ENCODE measurements around the gene MARK2.

MARK2 gene

DNA sequence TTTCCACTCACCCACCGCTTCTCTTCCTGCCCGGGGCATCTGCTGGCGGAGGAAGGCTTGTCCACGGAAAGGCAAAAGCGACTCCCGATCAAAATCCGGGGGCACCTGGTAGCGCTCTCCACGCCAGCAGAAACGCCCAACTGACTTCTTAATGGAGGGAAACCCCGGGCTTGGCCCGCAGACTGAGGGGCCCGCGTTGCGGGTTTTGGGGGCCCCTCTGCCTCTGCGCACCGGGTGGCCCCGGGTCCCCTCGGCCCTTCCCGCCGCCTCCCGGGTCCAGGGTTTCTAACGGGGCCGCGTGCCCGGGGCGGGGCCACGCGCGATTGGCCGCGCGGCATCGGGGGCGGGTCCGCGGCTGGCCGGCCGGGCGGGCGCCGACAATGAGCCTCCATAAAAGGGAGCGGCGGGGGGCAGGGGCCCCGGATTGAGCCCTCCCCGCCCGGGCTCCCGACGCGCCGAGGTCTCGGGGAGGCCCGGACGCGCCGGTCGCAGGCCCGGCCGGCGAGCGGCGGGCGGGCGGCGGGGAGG is 25.8 kb upstream of the MARK2 start, which contains the start of gene SPINDOC:
SPINDOC (plus strand) TSS at position 422 of the 528 bp plus-strand sequence. CDS start 231 bp downstream, outside the sequence.
- H3K4me2 ChIP-seq (ENCODE audit: low read depth, low read length): peak within 1 kb of the TSS; percentile 89
- H2AFZ ChIP-seq (ENCODE audit: low read length): peak within 1 kb of the TSS; percentile 94
- H3F3A ChIP-seq (ENCODE audit: insufficient read depth, low read length): 0 out of 2 replicates have a peak, but pooled peaks cover 3% of the 10 kb centered on the region
- H3K9ac ChIP-seq (ENCODE audit: low read length): peak within 1 kb of the TSS; percentile 90
- H3K9me2 ChIP-seq (replicated peaks; ENCODE audit: insufficient read depth, low read length): no peaks in the 10 kb centered on the region
- peak within 1 kb of the TSS; percentile 43; the same call in 1 of the 2 replicates for H3K27ac ChIP-seq (ENCODE audit: low read length)
- H3K36me3 ChIP-seq (replicated peaks; ENCODE audit: insufficient read depth, low read length): peaks cover 4% of the 10 kb centered on the region; the same call in 1 of the 2 replicates
- H3K27me3 ChIP-seq (replicated peaks; ENCODE audit: insufficient read depth, low read length): no peaks in the 10 kb centered on the region
- peak; percentile 79 for DNase-seq
- no peaks in the 10 kb centered on the region for H4K20me1 ChIP-seq (ENCODE audit: insufficient read depth, low read length)
- H3K4me3 ChIP-seq (ENCODE audit: low read length): peak within 1 kb of the TSS; percentile 97
- H3K79me2 ChIP-seq (ENCODE audit: low read length): peaks cover 42% of the 10 kb centered on the region
- H3K9me3 ChIP-seq (replicated peaks; ENCODE audit: insufficient read depth, low read length): no peaks in the 10 kb centered on the region
- peaks cover 13% of the 10 kb centered on the region for H3K4me1 ChIP-seq (ENCODE audit: low read length)
- TF ChIP-seq EZH2phosphoT487 (IDR thresholded peaks at IDR 0.05; ENCODE audit: low read length) (no peak), CTCF (IDR thresholded peaks at IDR 0.05; ENCODE audit: low read length) (no peak), EZH2 (optimal IDR thresholded peaks at IDR 0.05; ENCODE audit: low read depth, low read length) (no peak)

GRCh38 chr11:63813563-63814382 is 25.1 kb upstream of the MARK2 start:
- TF ChIP-seq EZH2phosphoT487 (IDR thresholded peaks at IDR 0.05; ENCODE audit: low read length): no peak
- no peak for TF ChIP-seq EZH2 (optimal IDR thresholded peaks at IDR 0.05; ENCODE audit: low read depth, low read length)
- TF ChIP-seq CTCF (IDR thresholded peaks at IDR 0.05; ENCODE audit: low read length): no peak
- H3F3A ChIP-seq (ENCODE audit: insufficient read depth, low read length): 0 out of 2 replicates have a peak, but pooled peaks cover 3% of the 10 kb centered on the region
- no peaks in the 10 kb centered on the region for H3K27me3 ChIP-seq (replicated peaks; ENCODE audit: insufficient read depth, low read length)
- no peaks in the 10 kb centered on the region for H3K9me2 ChIP-seq (replicated peaks; ENCODE audit: insufficient read depth, low read length)
- peak overlapping the region; percentile 43; the same call in 1 of the 2 replicates for H3K27ac ChIP-seq (ENCODE audit: low read length)
- H3K9ac ChIP-seq (ENCODE audit: low read length): peak overlapping the region; percentile 90
- peak; percentile 50 for DNase-seq
- peak overlapping the region; percentile 89 for H3K4me2 ChIP-seq (ENCODE audit: low read depth, low read length)
- peak overlapping the region; percentile 94 for H2AFZ ChIP-seq (ENCODE audit: low read length)
- H3K4me1 ChIP-seq (ENCODE audit: low read length): peaks cover 13% of the 10 kb centered on the region
- H3K36me3 ChIP-seq (replicated peaks; ENCODE audit: insufficient read depth, low read length): peaks cover 6% of the 10 kb centered on the region; the same call in 1 of the 2 replicates
- H3K9me3 ChIP-seq (replicated peaks; ENCODE audit: insufficient read depth, low read length): no peaks in the 10 kb centered on the region
- H3K4me3 ChIP-seq (ENCODE audit: low read length): peak overlapping the region; percentile 97
- peaks cover 42% of the 10 kb centered on the region for H3K79me2 ChIP-seq (ENCODE audit: low read length)
- H4K20me1 ChIP-seq (ENCODE audit: insufficient read depth, low read length): no peaks in the 10 kb centered on the region

DNA sequence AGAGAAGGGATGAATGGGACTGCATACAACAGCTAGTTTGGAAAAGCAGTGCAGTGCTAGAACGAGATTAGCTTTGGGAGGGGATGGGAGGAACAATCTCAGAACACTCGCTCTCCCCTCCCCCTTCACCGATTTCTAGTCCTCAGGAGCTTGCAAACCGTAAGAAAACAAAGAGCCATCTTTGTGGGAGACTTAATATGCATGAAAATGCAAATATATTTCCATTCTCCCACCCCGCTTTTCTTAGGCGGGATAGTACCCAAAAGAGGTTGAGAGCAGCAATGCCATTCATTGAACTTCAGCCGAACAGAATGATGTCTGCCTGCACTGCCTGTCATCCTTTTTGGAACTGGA is 24.6 kb upstream of the MARK2 start:
- Histone ChIP-seq H3K9me2 (replicated peaks; ENCODE audit: insufficient read depth, low read length) (no peaks in the 10 kb centered on the region), H3K4me1 (ENCODE audit: low read length) (peaks cover 13% of the 10 kb centered on the region), H3K27me3 (replicated peaks; ENCODE audit: insufficient read depth, low read length) (no peaks in the 10 kb centered on the region), H3K4me2 (ENCODE audit: low read depth, low read length) (peak overlapping the region; percentile 89), H2AFZ (ENCODE audit: low read length) (peak overlapping the region; percentile 94), H3K9ac (ENCODE audit: low read length) (peak overlapping the region; percentile 90), H3K27ac (ENCODE audit: low read length) (peak overlapping the region; percentile 7; the same call in 1 of the 2 replicates), H4K20me1 (ENCODE audit: insufficient read depth, low read length) (no peaks in the 10 kb centered on the region), H3K4me3 (ENCODE audit: low read length) (peak overlapping the region; percentile 97), H3K79me2 (ENCODE audit: low read length) (peaks cover 42% of the 10 kb centered on the region), H3K36me3 (replicated peaks; ENCODE audit: insufficient read depth, low read length) (peaks cover 6% of the 10 kb centered on the region; the same call in 1 of the 2 replicates), H3F3A (ENCODE audit: insufficient read depth, low read length) (0 out of 2 replicates have a peak, but pooled peaks cover 3% of the 10 kb centered on the region), H3K9me3 (replicated peaks; ENCODE audit: insufficient read depth, low read length) (no peaks in the 10 kb centered on the region)
- no peak for DNase-seq
- TF ChIP-seq EZH2phosphoT487 (IDR thresholded peaks at IDR 0.05; ENCODE audit: low read length) (no peak), CTCF (IDR thresholded peaks at IDR 0.05; ENCODE audit: low read length) (no peak), EZH2 (optimal IDR thresholded peaks at IDR 0.05; ENCODE audit: low read depth, low read length) (no peak)
